COR-L47 (cell line): Measurements from ENCODE around the gene GPC1.
"Not testable (repeated sequence)": the region's sequence is repeated elsewhere in the genome, so short reads cannot be mapped to it uniquely, and the experiment has no call there.

ENCODE experiments used
- DNase-seq: peaks from one replicate; lab custom pipeline; 2025; lab: John Stamatoyannopoulos, UW

Gene GPC1

GRCh38 chr2:240467149-240467642, 31.7 kb downstream of the GPC1 start:
- DNase-seq: no peak

DNA sequence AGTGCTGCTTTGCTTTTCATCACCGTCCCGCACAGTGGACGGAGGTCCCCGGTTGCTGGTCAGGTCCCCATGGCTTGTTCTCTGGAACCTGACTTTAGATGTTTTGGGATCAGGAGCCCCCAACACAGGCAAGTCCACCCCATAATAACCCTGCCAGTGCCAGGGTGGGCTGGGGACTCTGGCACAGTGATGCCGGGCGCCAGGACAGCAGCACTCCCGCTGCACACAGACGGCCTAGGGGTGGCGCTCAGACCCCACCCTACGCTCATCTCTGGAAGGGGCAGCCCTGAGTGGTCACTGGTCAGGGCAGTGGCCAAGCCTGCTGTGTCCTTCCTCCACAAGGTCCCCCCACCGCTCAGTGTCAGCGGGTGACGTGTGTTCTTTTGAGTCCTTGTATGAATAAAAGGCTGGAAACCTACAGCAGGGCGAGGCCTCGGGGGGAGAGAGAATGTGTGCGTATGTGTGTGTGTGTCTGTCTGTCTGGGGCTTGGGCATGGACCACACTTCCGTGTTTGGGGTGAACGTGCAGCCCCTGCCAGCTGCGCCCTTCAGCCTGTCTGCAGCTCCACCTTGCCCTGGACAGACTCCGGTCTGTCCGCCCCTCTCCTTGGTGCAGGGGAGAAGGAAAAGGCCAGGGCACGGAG, 32.3 kb downstream of the GPC1 start:
- DNase-seq: no peak

- DNase-seq: no peak
Observed at GRCh38 chr2:240468303-240469238, 33.1 kb downstream of the GPC1 start.

DNA sequence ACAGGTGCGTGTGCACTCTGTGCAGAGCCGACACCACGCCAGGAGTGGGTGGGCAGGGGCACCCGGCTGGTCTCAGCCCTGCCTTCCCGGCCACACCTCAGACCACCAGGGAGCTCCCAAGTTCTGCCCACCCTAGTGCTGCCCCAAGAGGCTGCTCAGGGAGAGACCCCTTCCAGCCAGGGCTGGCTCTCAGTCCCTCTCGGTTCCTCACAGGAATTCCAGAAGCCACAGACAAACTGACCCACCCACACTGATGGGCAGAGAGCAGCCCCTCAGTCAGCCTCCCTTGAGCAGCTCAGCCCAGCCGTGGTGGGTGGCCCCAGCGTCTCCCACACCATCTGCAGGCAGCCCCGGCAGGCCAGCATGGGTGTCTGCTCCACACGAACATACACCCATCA, 33.8 kb downstream of the GPC1 start:
- DNase-seq: no peak

- DNase-seq: no peak
Observed at GRCh38 chr2:240469740-240470139, 34.3 kb downstream of the GPC1 start.

DNA sequence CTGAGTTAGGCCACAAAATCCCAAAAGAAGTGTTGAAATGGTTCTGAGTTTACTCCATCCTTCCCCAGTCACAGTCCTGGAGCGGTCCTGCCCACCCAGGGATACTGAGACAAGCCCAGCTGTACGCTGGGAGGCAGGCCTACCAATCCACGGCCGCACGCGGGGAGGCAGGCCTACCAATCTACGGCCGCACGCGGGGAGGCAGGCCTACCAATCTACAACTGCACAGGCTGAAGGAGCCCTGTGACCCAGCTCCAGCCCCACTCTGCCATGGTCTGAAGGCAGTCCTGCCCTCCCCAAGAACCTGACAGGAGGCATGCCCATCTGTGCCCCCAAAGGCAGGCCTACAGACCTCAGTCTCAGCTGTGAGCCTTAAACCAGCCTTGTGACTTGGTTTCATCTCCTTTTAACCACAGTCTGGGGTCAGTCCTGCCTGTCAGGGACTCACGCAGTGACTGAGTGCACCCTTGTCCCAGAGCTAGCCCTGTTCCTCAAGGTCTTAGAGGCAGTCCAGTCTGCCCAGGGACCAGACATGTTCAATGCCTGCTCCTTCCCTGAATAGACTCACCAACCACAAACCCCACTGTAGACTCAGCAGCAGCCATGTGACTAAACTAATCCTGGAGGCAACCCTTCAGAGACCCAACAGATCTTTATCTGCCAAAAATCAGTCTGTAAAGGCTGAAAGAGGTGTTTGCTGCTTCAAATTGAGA, 36.8 kb downstream of the GPC1 start:
- no peak for DNase-seq

DNA sequence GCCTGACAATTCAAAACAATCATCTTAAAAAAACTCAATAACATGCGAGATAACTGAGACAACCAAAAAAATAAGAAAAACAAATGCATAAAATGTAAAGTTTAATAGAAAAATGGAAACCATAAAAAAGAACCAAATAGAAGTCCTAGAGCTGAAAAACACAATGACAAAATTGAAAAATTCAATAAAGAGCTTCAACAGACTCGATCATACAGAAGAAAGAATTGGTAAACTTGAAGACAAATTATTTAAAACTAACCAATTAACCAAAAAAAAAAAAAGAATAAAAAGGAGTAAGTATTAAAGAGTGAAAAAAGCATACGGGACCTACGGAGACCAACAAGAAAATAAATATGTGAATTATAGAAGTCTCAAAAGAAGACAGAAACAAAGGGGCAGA, 37.7 kb downstream of the GPC1 start:
- no peak for DNase-seq

GRCh38 chr2:240477916-240478315, 42.5 kb downstream of the GPC1 start:
- DNase-seq: no peak

DNA sequence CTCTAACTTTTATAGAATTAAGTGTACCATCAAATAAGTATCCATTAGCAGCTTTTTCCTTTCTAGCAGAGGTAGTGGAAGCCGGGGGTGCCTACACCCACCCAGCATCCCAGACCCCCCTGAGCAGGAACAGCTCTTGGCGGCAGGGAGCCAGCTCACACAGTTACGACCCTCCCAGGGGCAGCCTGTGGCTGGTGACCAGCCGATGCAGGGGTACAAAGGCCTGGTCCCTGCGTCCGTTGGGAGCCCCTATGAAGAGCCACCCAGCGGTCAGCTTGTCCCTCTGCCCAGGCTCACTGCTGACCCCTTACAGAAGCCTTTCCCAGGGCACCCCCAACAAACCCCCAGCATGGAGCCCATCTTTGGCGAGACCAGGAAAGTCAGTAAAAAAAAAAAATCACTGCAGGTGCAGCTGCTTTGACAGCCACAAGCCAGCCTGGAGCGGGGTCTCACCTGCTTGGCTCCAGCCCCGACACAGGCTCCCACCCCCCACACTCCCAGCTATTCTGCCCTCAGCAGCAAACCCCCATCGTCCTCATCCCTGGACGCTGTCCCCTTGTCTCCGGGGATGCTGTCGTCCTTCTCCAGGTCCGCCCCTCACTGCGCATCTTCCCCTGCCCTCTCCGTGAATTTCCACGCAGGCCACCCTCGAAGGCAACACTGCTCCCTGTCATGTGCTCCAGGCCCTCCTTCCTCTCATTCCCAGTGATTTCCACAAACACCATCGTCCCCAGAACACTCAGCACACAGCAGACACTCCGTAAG, 43.1 kb downstream of the GPC1 start:
- no peak for DNase-seq

DNA sequence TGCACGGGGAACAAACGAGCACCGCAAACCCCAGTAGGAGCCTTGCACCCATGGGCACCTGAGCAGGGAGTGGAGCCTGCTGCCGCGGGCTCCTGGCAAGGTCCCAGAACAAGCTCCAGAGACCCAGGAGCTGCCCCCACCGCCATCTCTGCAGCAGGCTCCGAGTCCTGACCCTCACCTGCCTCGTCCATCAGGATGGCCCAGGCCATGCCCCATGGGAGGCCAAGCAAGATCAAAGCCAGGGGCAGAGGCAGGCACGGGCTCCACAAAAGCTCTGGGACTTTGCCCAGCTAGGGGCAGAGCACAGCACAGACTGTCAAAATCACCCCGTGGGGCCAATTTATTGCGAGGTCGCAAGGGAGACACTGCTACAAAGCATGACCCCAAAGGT, 43.6 kb downstream of the GPC1 start:
- no peak for DNase-seq

- DNase-seq: no peak
Observed at GRCh38 chr2:240480834-240481623, 45.6 kb downstream of the GPC1 start.

DNA sequence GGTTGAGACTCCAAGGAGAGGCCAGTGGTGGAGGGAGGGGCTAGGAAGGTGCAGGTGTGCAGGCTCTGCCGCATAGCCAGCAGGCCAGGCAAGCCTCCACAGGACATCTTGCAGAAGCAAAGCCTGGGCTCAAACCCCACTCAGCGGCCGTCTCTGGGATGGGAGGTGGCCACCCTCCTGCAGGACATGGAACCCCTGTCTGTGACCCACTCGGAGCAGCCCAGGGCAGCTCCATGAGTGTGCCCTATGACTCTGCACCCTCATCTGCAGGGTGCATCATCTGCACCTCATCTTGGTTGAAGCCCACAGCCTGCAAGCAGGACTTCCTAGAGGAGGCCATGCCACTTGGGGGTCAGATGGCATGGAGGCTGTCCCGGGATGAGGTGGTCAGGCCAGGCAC, 46.3 kb downstream of the GPC1 start:
- DNase-seq: no peak

DNA sequence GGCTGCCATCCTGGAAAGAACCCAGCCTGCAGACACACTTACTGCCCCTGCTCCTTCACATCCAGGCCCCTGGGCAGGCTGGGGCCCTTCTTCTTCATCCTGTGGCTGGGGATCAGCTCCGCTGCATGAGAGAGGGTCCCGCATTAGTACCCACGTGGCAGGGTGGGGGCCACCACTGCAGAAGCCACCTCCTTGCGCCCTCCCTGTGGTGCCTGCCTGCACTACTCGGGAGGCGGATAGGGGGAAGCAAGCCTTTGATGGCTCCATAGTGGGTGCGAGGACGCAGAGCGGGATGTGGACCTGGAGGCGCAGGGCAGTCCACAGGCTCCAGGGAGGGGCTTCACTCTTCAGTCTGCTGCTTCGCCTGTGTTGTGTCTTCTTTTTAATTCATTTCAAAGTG, 46.7 kb downstream of the GPC1 start:
- no peak for DNase-seq

DNA sequence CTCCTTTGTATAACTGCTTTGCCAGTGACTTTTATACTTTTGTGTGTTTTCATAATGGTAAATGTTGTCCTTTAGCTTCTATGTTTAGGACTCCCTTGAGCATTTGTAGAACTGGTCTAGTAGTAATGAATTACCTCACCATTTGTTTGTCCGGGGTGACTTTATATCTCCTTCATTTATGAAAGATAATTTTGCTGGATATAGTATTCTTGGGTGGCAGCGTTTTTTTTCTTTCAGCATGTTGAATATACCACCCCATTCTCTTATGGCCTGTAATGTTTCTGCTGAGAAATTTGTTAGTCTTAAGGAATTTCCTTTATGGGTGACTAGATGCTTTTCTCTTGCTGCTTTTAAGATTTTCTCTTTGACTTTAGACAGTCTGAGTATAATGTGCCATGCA, 56.0 kb downstream of the GPC1 start:
- DNase-seq: no peak

DNA sequence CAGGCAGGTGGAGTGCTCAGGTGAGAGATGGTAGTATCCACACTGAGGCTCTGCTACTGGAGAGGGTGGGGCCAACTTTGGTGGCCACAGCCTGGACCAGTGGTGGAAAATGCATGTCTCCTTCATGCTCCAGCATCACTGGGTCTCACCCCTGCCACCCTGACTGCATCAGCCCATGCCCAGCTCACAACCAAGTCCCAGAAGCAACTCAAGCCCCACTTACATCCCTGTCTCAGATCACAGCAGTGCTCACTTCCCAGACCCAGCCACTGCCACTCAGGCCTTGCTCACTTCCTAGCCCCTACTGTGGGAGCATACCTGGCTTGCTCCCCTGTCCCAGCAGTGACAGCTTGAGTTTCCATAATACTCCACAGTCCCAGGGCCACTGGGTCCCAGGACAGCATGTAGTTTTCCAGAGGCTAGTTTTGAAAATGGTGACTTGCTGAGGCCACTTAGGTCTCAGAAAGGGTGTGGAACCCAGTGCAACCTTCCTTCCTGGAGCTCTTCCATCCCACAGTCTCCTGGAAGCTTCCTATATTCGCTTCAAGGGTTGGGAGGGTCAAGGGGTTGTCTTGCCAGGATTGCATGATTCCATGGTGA, 58.8 kb downstream of the GPC1 start:
- no peak for DNase-seq

DNA sequence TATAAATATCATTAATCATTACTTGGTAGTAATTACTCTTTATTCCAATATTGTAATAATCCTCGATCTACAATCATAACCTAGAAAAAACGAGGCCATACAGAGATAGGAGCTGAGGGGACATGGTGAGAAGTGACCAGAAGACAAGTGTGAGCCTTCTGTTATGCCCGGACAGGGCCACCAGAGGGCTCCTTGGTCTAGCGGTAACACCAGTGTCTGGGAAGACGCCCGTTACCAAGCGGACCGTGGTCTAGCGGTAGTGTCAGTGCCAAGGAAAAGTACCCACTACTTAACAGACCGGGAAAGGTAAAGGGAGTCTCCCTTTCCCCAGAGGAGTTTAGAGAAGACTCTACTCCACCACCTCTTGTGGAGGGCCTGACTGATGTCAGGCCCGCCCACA, 59.5 kb downstream of the GPC1 start:
- not testable (repeated sequence) for DNase-seq

- DNase-seq: not testable (repeated sequence)
Observed at GRCh38 chr2:240497082-240497481, 61.6 kb downstream of the GPC1 start.

DNA sequence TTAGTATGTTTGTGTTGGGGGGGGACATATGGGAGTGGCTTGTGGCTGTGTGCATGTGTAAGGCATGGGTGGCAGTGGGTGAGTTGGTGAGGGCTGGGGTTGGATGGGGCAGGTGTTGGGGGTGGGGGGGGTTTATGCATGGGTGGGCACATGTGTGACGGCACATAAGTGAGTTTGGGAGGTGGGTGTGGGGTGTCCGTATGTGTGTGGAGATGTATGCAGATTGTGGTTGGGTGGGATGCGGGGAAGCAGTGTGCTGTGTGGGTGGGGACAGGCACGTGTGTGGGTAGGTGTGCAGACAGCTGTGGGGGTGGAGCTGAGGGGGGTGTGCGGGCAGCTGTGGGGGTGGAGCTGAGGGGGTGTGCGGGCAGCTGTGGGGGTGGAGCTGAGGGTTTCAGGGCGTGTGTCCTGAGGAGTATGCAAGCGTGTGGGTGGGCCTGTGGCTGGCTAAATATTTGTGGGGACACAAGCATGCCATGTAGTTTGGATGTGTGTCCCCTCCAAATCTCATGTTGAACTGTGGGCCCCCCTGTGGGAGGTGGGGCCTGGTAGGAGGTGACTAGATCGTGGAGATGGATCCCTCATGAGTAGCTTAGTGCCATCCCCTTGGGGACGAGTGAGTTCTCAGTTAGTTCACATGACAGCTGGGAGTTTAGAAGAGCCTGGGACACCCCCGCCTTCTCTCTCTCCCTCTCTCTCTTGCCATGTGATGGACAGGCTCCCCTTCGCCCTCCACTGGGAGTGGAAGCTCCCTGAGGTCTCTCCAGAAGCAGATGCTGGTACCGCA, 62.9 kb downstream of the GPC1 start:
- DNase-seq: no peak

- DNase-seq: no peak
Observed at GRCh38 chr2:240498958-240499260, 63.4 kb downstream of the GPC1 start.
